ENCODE measurements around the gene PECR. TPM values are rescaled to one million over a fixed set of nuclear protein-coding genes. Genes with fewer than 3 reads are reported as not detected.

Gene PECR
- total RNA-seq, 4 donors from 2014 or later = 4.9 to 15.3 (median 7.7) TPM

DNA sequence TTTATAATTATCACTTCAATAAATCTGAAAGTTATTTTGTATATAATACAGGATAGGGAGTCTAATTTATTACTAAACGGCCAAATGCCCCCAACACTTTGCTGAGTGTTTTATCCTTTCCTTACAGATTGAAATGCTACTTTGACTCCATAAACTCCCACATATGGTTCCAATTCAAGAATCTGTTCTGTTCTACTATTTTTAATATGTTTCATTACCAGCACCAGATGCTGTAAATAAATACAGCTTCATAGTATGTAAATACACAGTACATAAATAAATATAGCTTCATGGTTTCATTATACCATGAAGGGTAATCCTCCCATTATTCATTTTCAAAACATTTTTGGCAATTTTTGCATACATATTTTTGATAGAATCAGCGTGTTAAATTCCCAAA, 34.2 kb downstream of the PECR start:
- H3K4me1 ChIP-seq = no peaks in the 10 kb centered on the region
- WGBS, 2 donors (ENCODE audit: low coverage in 1 of 2) = 89 to 90% methylated on average over 2 of the region's 2 CpGs
- TF ChIP-seq POLR2AphosphoS5 (IDR thresholded peaks at IDR 0.05) (no peak), EP300 (IDR thresholded peaks at IDR 0.05) (no peak), POLR2A (IDR thresholded peaks at IDR 0.05) (no peak)
- TF ChIP-seq, protein P1, sequence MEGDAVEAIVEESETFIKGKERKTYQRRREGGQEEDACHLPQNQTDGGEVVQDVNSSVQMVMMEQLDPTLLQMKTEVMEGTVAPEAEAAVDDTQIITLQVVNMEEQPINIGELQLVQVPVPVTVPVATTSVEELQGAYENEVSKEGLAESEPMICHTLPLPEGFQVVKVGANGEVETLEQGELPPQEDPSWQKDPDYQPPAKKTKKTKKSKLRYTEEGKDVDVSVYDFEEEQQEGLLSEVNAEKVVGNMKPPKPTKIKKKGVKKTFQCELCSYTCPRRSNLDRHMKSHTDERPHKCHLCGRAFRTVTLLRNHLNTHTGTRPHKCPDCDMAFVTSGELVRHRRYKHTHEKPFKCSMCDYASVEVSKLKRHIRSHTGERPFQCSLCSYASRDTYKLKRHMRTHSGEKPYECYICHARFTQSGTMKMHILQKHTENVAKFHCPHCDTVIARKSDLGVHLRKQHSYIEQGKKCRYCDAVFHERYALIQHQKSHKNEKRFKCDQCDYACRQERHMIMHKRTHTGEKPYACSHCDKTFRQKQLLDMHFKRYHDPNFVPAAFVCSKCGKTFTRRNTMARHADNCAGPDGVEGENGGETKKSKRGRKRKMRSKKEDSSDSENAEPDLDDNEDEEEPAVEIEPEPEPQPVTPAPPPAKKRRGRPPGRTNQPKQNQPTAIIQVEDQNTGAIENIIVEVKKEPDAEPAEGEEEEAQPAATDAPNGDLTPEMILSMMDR (IDR thresholded peaks at IDR 0.05) = no peak

DNA sequence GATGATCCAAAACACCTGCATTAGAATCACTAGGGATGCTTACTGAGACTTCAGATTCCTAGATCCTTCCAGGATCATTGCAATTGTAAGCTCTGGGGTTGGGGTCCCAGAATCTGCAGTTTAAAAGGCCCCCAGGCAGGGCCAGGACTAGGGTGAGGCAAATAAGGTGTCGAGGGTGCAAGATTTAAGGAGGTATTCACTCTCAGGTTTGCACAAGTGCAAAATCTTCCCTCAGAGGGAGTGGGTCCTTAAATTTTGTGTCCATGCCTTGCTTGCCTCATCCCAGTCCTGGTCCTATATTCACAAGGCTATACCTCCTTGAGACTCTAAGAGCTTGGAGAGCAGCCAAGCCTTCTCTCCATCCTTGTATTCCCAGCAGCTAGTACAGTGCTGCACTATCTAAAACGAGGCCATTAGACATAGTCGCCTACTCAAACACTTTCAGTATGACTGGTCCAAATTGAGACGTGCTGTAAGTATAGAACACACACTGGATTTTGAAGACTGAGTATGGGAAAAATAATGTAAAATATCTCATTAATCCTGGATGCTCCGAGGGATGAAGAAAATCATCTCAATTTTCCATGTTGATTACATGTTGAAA, 36.6 kb downstream of the PECR start:
- Histone ChIP-seq H3K9me3 (no peaks in the 10 kb centered on the region), H3K27ac (no peak overlapping the region), H3K4me3 (no peak overlapping the region), H3K27me3 (no peaks in the 10 kb centered on the region), H3K36me3 (peaks cover 0 to 82% of the 10 kb centered on the region in 2 donors), H3K4me1 (no peaks in the 10 kb centered on the region)
- 57 to 79% methylated on average over 5 of the region's 5 CpGs for WGBS, 2 donors (ENCODE audit: low coverage in 1 of 2)
- no peak for TF ChIP-seq POLR2A (IDR thresholded peaks at IDR 0.05)
- TF ChIP-seq, protein P1 (IDR thresholded peaks at IDR 0.05) = no peak
- TF ChIP-seq POLR2AphosphoS5 (IDR thresholded peaks at IDR 0.05) = no peak
- no peak for TF ChIP-seq EP300 (IDR thresholded peaks at IDR 0.05)
- no peak for ATAC-seq

More for the DNA sequence above, 34.2 kb downstream of the PECR start:
- no peaks in the 10 kb centered on the region for H3K9me3 ChIP-seq
- H3K27ac ChIP-seq = no peak overlapping the region
- no peak overlapping the region for H3K4me3 ChIP-seq
- H3K36me3 ChIP-seq = peaks cover 0 to 60% of the 10 kb centered on the region in 2 donors
- ATAC-seq = no peak
- H3K27me3 ChIP-seq = no peaks in the 10 kb centered on the region

DNA sequence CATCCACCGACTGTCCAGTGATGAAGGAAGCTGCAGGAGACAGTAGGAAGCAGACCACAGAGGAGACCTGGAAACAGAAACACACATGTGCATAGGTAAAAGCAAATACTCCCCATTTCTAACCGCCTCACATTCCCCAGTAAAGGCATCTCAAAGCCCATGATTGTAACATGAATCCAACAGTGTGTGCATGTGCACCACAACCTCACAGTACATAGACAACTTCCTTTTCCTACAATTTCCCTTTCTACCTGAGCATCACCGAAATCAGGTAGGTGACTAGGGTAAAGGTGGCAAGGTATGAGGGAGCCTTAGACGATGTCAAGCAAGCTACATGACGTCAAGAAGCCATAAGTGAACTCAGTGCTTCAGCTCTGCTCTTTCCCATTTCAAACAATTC, 37.7 kb downstream of the PECR start:
- Histone ChIP-seq H3K9me3 (no peaks in the 10 kb centered on the region), H3K4me1 (no peaks in the 10 kb centered on the region), H3K27me3 (no peaks in the 10 kb centered on the region), H3K27ac (no peak overlapping the region), H3K4me3 (no peak overlapping the region), H3K36me3 (peaks cover 0 to 85% of the 10 kb centered on the region in 2 donors)
- 88 to 93% methylated on average over 4 of the region's 5 CpGs for WGBS, 2 donors (ENCODE audit: low coverage in 1 of 2)
- ATAC-seq = no peak
- no peak for TF ChIP-seq EP300 (IDR thresholded peaks at IDR 0.05)
- TF ChIP-seq POLR2A (IDR thresholded peaks at IDR 0.05) = no peak
- TF ChIP-seq, protein P1 (IDR thresholded peaks at IDR 0.05) = no peak
- no peak for TF ChIP-seq POLR2AphosphoS5 (IDR thresholded peaks at IDR 0.05)

DNA sequence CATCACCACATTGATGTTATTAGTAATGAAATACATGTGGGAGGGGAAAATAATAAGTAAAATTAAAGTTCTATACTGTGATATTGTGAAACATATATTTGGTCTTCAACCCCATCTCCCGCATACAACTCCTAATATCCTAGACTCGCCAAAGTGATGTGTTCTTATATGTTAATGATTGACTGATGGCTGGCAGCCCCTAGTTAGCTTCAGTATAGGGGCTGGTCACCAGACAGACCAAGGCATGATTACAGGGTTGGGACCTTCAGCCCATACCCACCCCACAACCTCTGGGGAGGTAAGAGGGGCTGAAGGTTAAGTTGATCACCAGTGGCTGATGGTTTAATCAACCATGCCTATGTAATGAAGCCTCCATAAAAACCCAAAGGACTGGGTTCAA, 40.2 kb downstream of the PECR start:
- H3K4me1 ChIP-seq = no peaks in the 10 kb centered on the region
- no peak overlapping the region for H3K4me3 ChIP-seq
- H3K27me3 ChIP-seq = no peaks in the 10 kb centered on the region
- no peak overlapping the region for H3K27ac ChIP-seq
- 86% methylated on average over 2 of the region's 2 CpGs; no CpG with 5 or more reads in 1 of the 2 donors for WGBS, 2 donors (ENCODE audit: low coverage in 1 of 2)
- H3K9me3 ChIP-seq = no peaks in the 10 kb centered on the region
- no peak for ATAC-seq
- TF ChIP-seq POLR2AphosphoS5 (IDR thresholded peaks at IDR 0.05) = no peak
- TF ChIP-seq, protein P1 (IDR thresholded peaks at IDR 0.05) = no peak
- TF ChIP-seq POLR2A (IDR thresholded peaks at IDR 0.05) = no peak
- no peak for TF ChIP-seq EP300 (IDR thresholded peaks at IDR 0.05)
- H3K36me3 ChIP-seq = peaks cover 0 to 79% of the 10 kb centered on the region in 2 donors

DNA sequence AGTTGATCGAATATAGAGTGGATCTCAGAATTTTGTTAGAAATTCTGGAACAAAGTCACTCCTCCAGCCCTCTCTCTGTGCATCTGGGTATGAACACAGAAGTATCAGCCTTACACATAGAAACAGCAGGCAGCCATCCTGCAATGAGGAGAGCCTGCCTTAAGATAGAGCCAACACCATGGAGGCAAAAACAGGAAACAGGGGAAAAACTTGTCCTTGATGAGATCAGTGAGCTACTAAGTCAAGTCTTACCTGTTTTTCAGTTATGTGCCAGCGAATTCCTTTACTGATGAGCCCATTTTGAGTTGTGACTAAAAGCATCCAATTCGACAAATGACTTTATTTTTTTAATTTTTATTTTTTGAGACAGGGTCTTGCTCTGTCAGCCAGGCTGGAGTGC, 41.7 kb downstream of the PECR start:
- TF ChIP-seq POLR2AphosphoS5 (IDR thresholded peaks at IDR 0.05) (no peak), POLR2A (IDR thresholded peaks at IDR 0.05) (no peak), EP300 (IDR thresholded peaks at IDR 0.05) (no peak)
- TF ChIP-seq, protein P1 (IDR thresholded peaks at IDR 0.05) = no peak
- H3K27ac ChIP-seq = no peak overlapping the region
- no peaks in the 10 kb centered on the region for H3K9me3 ChIP-seq
- peaks cover 0 to 77% of the 10 kb centered on the region in 2 donors for H3K36me3 ChIP-seq
- no peak for ATAC-seq
- 89 to 91% methylated on average over 3 of the region's 3 CpGs for WGBS, 2 donors (ENCODE audit: low coverage in 1 of 2)
- no peaks in the 10 kb centered on the region for H3K4me1 ChIP-seq
- no peak overlapping the region for H3K4me3 ChIP-seq
- H3K27me3 ChIP-seq = no peaks in the 10 kb centered on the region
